SK-N-MC (cell line): ENCODE measurements around the gene ZNF512B.

Source experiments
- DNase-seq: peaks from one replicate; pipeline ENCODE4 v3.0.0-alpha.2; 2011; ENCODE audit warnings: low read depth, low spot score
- H3K27ac ChIP-seq: fragments of 200-600 bp; sonication (generic); 2 replicates; pipeline ENCODE4 v1.5.1; 2016; ENCODE audit warnings: mixed run types
- H3K36me3 ChIP-seq: fragments of 200-600 bp; sonication (generic); 2 replicates; pipeline ENCODE4 v1.6.1; 2017; ENCODE audit warnings: antibody characterized with exemption, low read length, mixed read lengths; ENCODE audit not compliant: insufficient read depth
- H3K4me3 ChIP-seq: fragments of 200-600 bp; sonication (generic); 2 replicates; pipeline ENCODE4 v1.5.1; 2016
- H3K9ac ChIP-seq: fragments of 200-600 bp; sonication (generic); 2 replicates; pipeline ENCODE4 v1.8.0; 2017; ENCODE audit warnings: mixed run types, mixed read lengths; ENCODE audit not compliant: insufficient read length
- H3K9me3 ChIP-seq: fragments of 200-600 bp; sonication (generic); 2 replicates; pipeline ENCODE4 v1.6.1; 2017; ENCODE audit warnings: low read depth, mild to moderate bottlenecking, antibody characterized with exemption, low read length, moderate library complexity, mixed read lengths
- EZH2 ChIP-seq: fragments of 200-600 bp; sonication (generic); IDR thresholded peaks from one replicate; pipeline ENCODE4 v1.6.1; 2017; ENCODE audit warnings: antibody characterized with exemption
- FOXP2 ChIP-seq: optimal IDR thresholded peaks from 2 replicates; pipeline ENCODE3; 2011; ENCODE audit warnings: mild to moderate bottlenecking, moderate library complexity; ENCODE audit not compliant: insufficient read depth; ENCODE audit errors: extremely low read length, control extremely low read depth
- POLR2AphosphoS5 ChIP-seq: IDR thresholded peaks from 2 replicates; pipeline ENCODE4 v1.6.1; 2012; ENCODE audit warnings: mild to moderate bottlenecking, low read depth, low read length, borderline replicate concordance

ZNF512B gene

GRCh38 chr20:63911176-63911575, 58.6 kb downstream of the ZNF512B start:
- no peak for DNase-seq
- no peak overlapping the region for H3K4me3 ChIP-seq
- H3K9ac ChIP-seq, result no peak overlapping the region
- TF ChIP-seq EZH2 (no peak), POLR2AphosphoS5 (no peak), FOXP2 (no peak)
- H3K36me3 ChIP-seq, result peaks cover 3% of the 10 kb centered on the region; the same call in 1 of the 2 replicates
- no peaks in the 10 kb centered on the region for H3K9me3 ChIP-seq
- no peak overlapping the region for H3K27ac ChIP-seq

DNA sequence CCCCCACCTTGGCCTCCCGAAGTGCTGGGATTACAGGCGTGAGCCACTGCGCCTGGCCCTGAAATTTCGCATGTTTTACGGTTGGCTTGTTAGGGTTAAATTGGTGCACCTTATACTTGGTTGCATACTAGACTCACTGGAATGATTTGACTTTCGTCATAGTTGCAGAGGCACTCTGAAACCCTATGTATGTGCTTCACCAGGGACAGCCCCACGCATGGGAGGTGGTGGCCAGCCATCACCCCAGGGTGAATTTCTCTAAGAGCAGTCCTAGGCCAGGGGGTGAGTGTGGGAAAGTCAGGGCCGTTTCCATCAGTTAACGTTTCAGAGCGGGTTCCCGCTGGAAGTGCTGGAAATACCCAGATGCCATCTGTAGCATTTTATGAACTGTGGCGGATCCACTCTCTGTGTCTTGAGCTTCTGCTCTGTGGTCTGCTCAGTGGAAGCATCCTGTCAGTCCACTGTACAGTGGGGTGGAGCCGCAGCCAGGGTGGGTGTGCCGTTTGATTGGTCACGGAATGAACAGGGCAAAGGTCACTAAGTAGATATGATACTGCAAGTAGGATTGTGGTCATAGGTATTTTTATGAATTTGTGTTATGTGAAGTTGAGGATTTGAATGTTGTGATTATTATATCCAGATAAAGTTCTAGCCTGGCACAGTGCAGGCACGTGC, 61.6 kb downstream of the ZNF512B start:
- no peak for DNase-seq
- H3K36me3 ChIP-seq, result no peaks in the 10 kb centered on the region; the same call in 1 of the 2 replicates
- no peak overlapping the region for H3K27ac ChIP-seq
- no peak for TF ChIP-seq FOXP2
- TF ChIP-seq POLR2AphosphoS5, result no peak
- TF ChIP-seq EZH2, result no peak
- no peak overlapping the region for H3K9ac ChIP-seq
- no peaks in the 10 kb centered on the region for H3K9me3 ChIP-seq
- no peak overlapping the region for H3K4me3 ChIP-seq
